Measurements from ENCODE around the gene ZNF862. TPM values are rescaled to one million over a fixed set of nuclear protein-coding genes. Genes with fewer than 3 reads are reported as not detected.
A peak's percentile ranks its signal among the peaks of the same experiment; 100 is the strongest.

The ZNF862 gene
- total RNA-seq, 1 donor from 2014 or later, result 22.6 TPM

DNA sequence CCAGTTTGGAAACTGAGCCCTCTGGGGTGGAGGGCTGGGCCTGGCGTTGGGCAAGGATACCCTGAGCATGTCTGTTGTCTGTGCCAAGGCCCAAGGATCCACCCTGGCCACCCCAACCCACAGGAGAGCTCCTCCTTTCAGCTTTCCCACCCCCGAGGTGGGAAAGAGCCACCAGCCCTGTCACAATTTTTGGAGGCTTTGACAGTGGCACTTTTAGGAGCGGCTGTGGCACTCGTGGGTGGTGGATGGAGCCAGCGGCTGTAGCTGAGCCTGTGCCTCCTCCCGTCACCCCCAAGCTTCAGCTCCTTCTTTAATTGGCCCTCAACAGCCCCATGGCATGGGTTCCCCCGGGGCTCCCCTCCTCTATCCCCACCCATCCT lies 18.2 kb upstream of the ZNF862 start:
- DNase-seq (ENCODE audit: low spot score), result no peak
- Mint-ChIP-seq H3K27ac (ENCODE audit: unreplicated experiment) (no peak overlapping the region), H3K27me3 (ENCODE audit: unreplicated experiment) (peaks cover 7% of the 10 kb centered on the region), H3K4me1 (ENCODE audit: unreplicated experiment) (no peaks in the 10 kb centered on the region), H3K4me3 (ENCODE audit: unreplicated experiment) (no peak overlapping the region), H3K9me3 (ENCODE audit: unreplicated experiment) (no peaks in the 10 kb centered on the region), H3K36me3 (ENCODE audit: low read depth, unreplicated experiment) (peaks cover 5% of the 10 kb centered on the region)
- TF ChIP-seq, protein P1, sequence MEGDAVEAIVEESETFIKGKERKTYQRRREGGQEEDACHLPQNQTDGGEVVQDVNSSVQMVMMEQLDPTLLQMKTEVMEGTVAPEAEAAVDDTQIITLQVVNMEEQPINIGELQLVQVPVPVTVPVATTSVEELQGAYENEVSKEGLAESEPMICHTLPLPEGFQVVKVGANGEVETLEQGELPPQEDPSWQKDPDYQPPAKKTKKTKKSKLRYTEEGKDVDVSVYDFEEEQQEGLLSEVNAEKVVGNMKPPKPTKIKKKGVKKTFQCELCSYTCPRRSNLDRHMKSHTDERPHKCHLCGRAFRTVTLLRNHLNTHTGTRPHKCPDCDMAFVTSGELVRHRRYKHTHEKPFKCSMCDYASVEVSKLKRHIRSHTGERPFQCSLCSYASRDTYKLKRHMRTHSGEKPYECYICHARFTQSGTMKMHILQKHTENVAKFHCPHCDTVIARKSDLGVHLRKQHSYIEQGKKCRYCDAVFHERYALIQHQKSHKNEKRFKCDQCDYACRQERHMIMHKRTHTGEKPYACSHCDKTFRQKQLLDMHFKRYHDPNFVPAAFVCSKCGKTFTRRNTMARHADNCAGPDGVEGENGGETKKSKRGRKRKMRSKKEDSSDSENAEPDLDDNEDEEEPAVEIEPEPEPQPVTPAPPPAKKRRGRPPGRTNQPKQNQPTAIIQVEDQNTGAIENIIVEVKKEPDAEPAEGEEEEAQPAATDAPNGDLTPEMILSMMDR (IDR thresholded peaks at IDR 0.05; ENCODE audit: unreplicated experiment), result no peak

DNA sequence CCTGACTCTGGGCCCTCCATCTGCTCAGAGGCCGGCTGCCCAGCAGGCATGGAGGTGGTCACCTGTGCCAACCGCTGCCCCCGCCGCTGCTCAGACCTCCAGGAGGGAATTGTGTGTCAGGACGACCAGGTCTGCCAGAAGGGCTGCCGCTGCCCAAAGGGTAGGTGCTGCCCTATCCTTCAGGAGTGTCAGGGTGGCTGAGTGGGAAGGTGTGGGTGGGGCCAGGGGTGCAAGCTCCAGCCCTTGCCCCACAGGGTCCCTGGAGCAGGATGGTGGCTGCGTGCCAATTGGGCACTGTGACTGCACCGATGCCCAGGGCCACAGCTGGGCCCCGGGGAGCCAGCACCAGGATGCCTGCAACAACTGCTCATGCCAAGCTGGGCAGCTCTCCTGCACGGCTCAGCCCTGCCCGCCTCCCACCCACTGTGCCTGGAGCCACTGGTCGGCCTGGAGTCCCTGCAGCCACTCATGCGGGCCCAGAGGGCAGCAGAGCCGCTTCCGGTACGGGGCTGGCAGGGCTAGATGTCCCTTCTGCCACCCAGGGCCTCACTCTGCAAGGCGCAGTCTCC lies 17.5 kb upstream of the ZNF862 start:
- no peaks in the 10 kb centered on the region for H3K9me3 Mint-ChIP-seq (ENCODE audit: unreplicated experiment)
- H3K4me3 Mint-ChIP-seq (ENCODE audit: unreplicated experiment), result no peak overlapping the region
- no peak overlapping the region for H3K27ac Mint-ChIP-seq (ENCODE audit: unreplicated experiment)
- TF ChIP-seq, protein P1 (IDR thresholded peaks at IDR 0.05; ENCODE audit: unreplicated experiment), result no peak
- no peak for DNase-seq (ENCODE audit: low spot score)
- peaks cover 5% of the 10 kb centered on the region for H3K36me3 Mint-ChIP-seq (ENCODE audit: low read depth, unreplicated experiment)
- no peaks in the 10 kb centered on the region for H3K4me1 Mint-ChIP-seq (ENCODE audit: unreplicated experiment)
- H3K27me3 Mint-ChIP-seq (ENCODE audit: unreplicated experiment), result peaks cover 7% of the 10 kb centered on the region

DNA sequence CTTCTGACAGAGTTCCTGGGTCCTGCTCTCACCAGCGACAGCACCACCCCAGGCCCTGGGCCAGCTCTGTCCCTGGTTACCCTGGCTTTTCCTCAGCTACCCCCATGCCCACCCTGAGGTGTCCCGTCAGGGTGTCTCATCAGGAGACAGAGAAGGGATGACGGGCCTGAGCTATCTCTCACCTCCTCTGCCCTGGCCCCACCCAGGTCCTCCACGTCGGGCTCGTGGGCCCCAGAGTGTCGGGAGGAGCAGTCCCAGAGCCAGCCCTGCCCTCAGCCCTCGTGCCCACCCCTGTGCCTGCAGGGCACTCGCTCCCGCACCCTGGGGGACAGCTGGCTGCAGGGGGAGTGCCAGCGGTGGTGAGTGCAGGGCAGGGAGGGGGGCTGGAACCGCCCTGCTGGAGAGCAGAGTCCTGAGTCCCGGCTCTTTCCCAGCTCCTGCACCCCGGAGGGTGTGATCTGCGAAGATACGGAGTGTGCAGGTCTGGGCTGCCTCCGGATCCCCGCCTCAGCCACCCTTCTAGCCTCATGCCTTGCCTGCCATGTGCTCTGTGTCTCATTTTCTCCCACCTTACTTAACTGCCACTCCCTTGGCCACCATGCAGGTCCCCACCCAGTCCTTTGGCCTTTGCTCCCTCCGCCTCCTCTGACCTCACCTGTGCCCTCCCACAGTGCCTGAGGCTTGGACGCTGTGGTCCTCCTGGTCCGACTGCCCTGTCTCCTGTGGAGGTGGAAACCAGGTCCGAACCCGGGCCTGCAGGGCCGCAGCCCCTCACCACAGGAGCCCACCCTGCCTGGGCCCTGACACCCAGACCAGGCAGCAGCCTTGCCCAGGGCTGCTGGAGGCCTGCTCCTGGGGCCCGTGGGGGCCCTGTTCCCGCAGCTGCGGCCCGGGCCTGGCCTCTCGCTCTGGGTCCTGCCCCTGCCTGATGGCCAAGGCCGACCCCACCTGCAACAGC lies 16.7 kb upstream of the ZNF862 start:
- Mint-ChIP-seq H3K27ac (ENCODE audit: unreplicated experiment) (peak overlapping the region; percentile 61), H3K36me3 (ENCODE audit: low read depth, unreplicated experiment) (peaks cover 5% of the 10 kb centered on the region), H3K4me3 (ENCODE audit: unreplicated experiment) (no peak overlapping the region), H3K27me3 (ENCODE audit: unreplicated experiment) (peaks cover 7% of the 10 kb centered on the region), H3K4me1 (ENCODE audit: unreplicated experiment) (no peaks in the 10 kb centered on the region), H3K9me3 (ENCODE audit: unreplicated experiment) (no peaks in the 10 kb centered on the region)
- DNase-seq (ENCODE audit: low spot score), result no peak
- TF ChIP-seq, protein P1 (IDR thresholded peaks at IDR 0.05; ENCODE audit: unreplicated experiment), result no peak

DNA sequence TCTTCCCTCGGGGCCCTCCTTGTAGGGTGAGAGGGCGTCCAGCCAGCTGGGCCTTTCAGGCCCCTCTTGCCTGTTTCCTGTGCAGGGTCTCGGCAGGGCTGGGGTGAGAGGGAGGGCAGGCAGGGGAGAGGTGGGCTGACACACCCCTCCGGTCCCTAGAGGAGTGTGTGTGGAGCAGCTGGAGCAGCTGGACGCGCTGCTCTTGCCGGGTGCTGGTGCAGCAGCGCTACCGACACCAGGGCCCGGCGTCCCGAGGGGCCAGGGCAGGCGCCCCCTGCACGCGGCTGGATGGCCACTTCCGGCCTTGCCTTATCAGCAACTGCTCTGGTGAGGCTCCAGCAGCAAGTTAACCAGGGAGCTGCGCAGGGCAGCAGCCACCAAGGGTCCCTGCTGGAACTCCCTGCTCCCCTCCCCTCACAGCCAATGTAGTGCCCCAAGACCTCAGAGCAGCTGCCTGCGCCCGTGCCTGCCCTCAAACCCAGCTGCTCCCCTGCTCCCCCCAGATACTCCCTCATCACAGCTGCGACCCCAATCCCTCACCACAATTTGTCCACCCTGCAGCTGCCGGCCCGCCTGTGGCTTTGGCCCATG lies 15.7 kb upstream of the ZNF862 start:
- peaks cover 7% of the 10 kb centered on the region for H3K27me3 Mint-ChIP-seq (ENCODE audit: unreplicated experiment)
- no peak for DNase-seq (ENCODE audit: low spot score)
- H3K9me3 Mint-ChIP-seq (ENCODE audit: unreplicated experiment), result no peaks in the 10 kb centered on the region
- no peak overlapping the region for H3K27ac Mint-ChIP-seq (ENCODE audit: unreplicated experiment)
- H3K4me1 Mint-ChIP-seq (ENCODE audit: unreplicated experiment), result no peaks in the 10 kb centered on the region
- H3K4me3 Mint-ChIP-seq (ENCODE audit: unreplicated experiment), result no peak overlapping the region
- H3K36me3 Mint-ChIP-seq (ENCODE audit: low read depth, unreplicated experiment), result peaks cover 5% of the 10 kb centered on the region
- TF ChIP-seq, protein P1 (IDR thresholded peaks at IDR 0.05; ENCODE audit: unreplicated experiment), result no peak
